ENCODE results near the gene MARCHF10. TPM values are rescaled to one million over a fixed set of nuclear protein-coding genes. Genes with fewer than 3 reads are reported as not detected.

MARCHF10 gene
- total and polyA plus RNA-seq, 2 of the 4 experiments (the other 2 are of a cell fraction) = 0.18 to 0.74 TPM

DNA sequence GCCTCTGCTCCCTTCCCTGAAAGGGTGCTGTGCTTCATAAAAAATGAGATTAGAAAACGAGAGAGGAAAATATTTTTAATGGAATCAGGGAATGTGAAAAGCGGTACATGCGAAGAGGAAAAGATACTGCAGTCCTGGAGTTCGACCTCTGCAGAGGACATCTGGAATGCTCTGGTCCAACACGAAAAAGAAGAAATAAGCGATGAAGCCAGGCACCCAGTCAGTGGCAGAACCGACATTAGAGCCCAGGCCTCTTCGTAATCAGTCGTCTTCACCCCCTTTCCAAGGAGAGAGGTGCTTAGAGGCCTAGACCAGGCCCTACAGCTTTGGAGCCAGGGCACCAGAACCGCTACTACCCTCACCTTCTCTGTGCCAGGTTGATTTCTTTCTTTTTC lies 459 bp upstream of the MARCHF10 start:
- H2BK120ac ChIP-seq (ENCODE audit: low read depth, low read length) = no peak overlapping the region
- H3K14ac ChIP-seq (replicated peaks; ENCODE audit: low read depth, low read length) = no peak overlapping the region
- no TSS peak for BruUV-seq (replicated peaks)
- H2BK15ac ChIP-seq (ENCODE audit: low read depth, low read length) = peak overlapping the region; percentile 1; the same call in 1 of the 3 replicates
- WGBS, 2 experiments (ENCODE audit: extremely low coverage in 2 of 2, insufficient read length in 1 of 2) = 93% methylated on average over 5 of the region's 10 CpGs; no CpG with 5 or more reads in 1 of the 2 experiments
- H2AFZ ChIP-seq (replicated peaks; ENCODE audit: low read length, poor library complexity) = peak overlapping the region; percentile 84
- no peak overlapping the region for H4K5ac ChIP-seq (ENCODE audit: low read depth, low read length)
- TF ChIP-seq RCOR1 (IDR thresholded peaks at IDR 0.05; ENCODE audit: insufficient replicate concordance, low read length) = no peak
- no peaks in the 10 kb centered on the region for H4K20me1 ChIP-seq (ENCODE audit: insufficient read depth, low read length)
- H3K18ac ChIP-seq (ENCODE audit: low read depth, low read length) = no peak overlapping the region
- intact Hi-C loops (cut with micrococcal nuclease) = no loop called here
- no peak overlapping the region for H2AK9ac ChIP-seq (replicated peaks; ENCODE audit: low read depth, low read length, poor library complexity)
- H3K4me2 ChIP-seq (ENCODE audit: low read depth, low read length) = no peak overlapping the region
- H3K56ac ChIP-seq (ENCODE audit: extremely low read depth, insufficient read depth, low read length) = no peak overlapping the region; the same call in 1 of the 2 replicates
- no peaks in the 10 kb centered on the region for H3K27me3 ChIP-seq (ENCODE audit: control insufficient read depth, insufficient read depth, low read length)
- H4K91ac ChIP-seq (ENCODE audit: insufficient read depth, low read depth, low read length) = no peak overlapping the region
- H3K36me3 ChIP-seq (ENCODE audit: control insufficient read depth, insufficient read depth, low read length) = no peaks in the 10 kb centered on the region
- POLR2A ChIA-PET (ENCODE audit: unreplicated experiment) = no interaction called here
- no peak overlapping the region for H3K27ac ChIP-seq (ENCODE audit: insufficient read depth, low read length)
- CTCF ChIA-PET = interaction anchor here (0.6 kb wide), 1 partner anchor 509 kb away, joined by 3 read pairs; no protein-coding TSS in a partner anchor
- H3K9me3 ChIP-seq (ENCODE audit: control insufficient read depth, insufficient read depth, low read length) = peaks cover 5% of the 10 kb centered on the region
- no peak overlapping the region for H3K4me3 ChIP-seq (ENCODE audit: insufficient read depth, low read depth, low read length)
- ATAC-seq (ENCODE audit: low read depth) (no peak), DNase-seq (no peak)
- no peaks in the 10 kb centered on the region for H3K9me1 ChIP-seq (ENCODE audit: insufficient read depth, low read length)
- H2BK5ac ChIP-seq (ENCODE audit: low read depth, low read length, poor library complexity, severe bottlenecking) = no peak overlapping the region
- H2AK5ac ChIP-seq (ENCODE audit: low read depth, low read length) = peak overlapping the region; percentile 51; the same call in 1 of the 2 replicates
- no peaks in the 10 kb centered on the region for H3K79me1 ChIP-seq (ENCODE audit: low read depth in 1 of 2, low read length in 2 of 2)
- in situ Hi-C loops (cut with MboI; ENCODE audit: low sequenced_read_pairs) = no loop called here
- H2BK20ac ChIP-seq (ENCODE audit: low read depth, low read length) = no peak overlapping the region
- H4K8ac ChIP-seq (ENCODE audit: low read depth in 2 of 2, low read length in 2 of 2) = no peak overlapping the region
- H3K23ac ChIP-seq (ENCODE audit: low read depth, low read length) = peak overlapping the region; percentile 24; the same call in 1 of the 2 replicates
- H3K9ac ChIP-seq (ENCODE audit: low read depth, low read length) = no peak overlapping the region
- dilution Hi-C loops (cut with HindIII; ENCODE audit: low sequenced_read_pairs, unreplicated experiment) = no loop called here
- no peak overlapping the region for H3K4ac ChIP-seq (ENCODE audit: low read depth, low read length)
- peaks cover 10% of the 10 kb centered on the region; the same call in 1 of the 2 replicates for H3K4me1 ChIP-seq (ENCODE audit: control insufficient read depth, insufficient read depth, low read length)

Measured in IMR-90 (cell line).